T-helper 17 cell (primary cell): Measurements from ENCODE around the gene G0S2. TPM values are rescaled to one million over a fixed set of nuclear protein-coding genes. Genes with fewer than 3 reads are reported as not detected.

Experiments
- ATAC-seq: fragments of 150-1000 bp; cut with Tn5 transposase; 2 replicates; pipeline ENCODE4 v1.10.0; 2021; ENCODE audit warnings: mild to moderate bottlenecking, moderate library complexity
- DNase-seq, 3 donors: peaks; one replicate each; pipeline versions ENCODE4 v3.0.0 to v3.0.0-alpha.2; 2020 to 2021
- H3K9me3 ChIP-seq: one replicate; pipeline ENCODE4 v1.7.0; 2013; ENCODE audit warnings: low read length, mild to moderate bottlenecking; ENCODE audit not compliant: control insufficient read depth, poor library complexity, severe bottlenecking
- H3K27ac Mint-ChIP-seq: one replicate; pipeline ENCODE4 v1.8.0; 2022; ENCODE audit warnings: mild to moderate bottlenecking, moderate library complexity, mixed read lengths
- H3K27me3 Mint-ChIP-seq: one replicate; pipeline ENCODE4 v1.8.0; 2022; ENCODE audit warnings: mixed read lengths
- H3K36me3 Mint-ChIP-seq: one replicate; pipeline ENCODE4 v1.8.0; 2022; ENCODE audit warnings: low read depth, mixed read lengths
- H3K4me1 Mint-ChIP-seq: one replicate; pipeline ENCODE4 v1.8.0; 2022; ENCODE audit warnings: mild to moderate bottlenecking, mixed read lengths
- H3K4me3 Mint-ChIP-seq: one replicate; pipeline ENCODE4 v1.8.0; 2022; ENCODE audit warnings: mild to moderate bottlenecking, moderate library complexity, mixed read lengths
- total RNA-seq, 4 donors: library from RNA in 2 of 4; stranded (reverse) in 2 of 4; gene quantifications; one replicate each; pipeline ENCODE4 v1.2.3 and lab custom pipeline; 2022 to 2026

Gene G0S2
- total RNA-seq, 2 donors from 2014 or later, result 6.6 to 13.5 TPM

DNA sequence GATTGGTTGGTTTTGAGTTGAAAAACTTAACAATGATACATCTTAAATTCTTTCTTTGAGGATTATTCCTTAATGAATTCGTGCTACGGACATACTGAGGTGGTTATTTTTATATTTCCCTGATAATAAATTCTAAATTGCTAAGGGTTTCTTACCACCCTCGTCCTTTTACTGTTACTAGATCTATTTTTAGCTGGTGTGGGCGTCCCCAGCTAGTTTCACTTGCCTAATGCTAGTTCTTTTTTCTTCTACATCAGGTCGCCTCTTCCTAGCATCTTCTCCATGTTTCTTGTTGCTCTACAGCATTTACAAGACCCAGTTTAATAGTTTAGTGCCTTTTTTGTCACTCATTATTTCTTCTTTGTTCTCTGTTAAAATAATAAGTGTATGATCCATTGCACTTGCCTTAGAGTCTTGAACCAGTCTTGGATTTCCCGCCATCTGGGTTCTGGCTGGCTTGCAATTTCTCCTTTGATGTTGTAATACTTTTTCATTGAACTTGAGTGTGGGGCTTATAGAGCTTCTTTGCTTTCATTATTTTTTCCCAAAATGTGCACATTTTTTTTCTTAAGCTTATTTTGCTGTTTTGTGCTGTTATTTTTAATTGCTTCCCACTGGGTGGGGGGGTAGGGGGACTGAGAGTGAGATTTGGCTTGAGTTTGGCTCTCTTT, 28.8 kb downstream of the G0S2 start:
- H3K4me1 Mint-ChIP-seq, result no peaks in the 10 kb centered on the region
- peaks cover 3% of the 10 kb centered on the region for H3K27me3 Mint-ChIP-seq
- no peak for DNase-seq
- no peak for ATAC-seq
- no peaks in the 10 kb centered on the region for H3K9me3 ChIP-seq
- H3K36me3 Mint-ChIP-seq, result peaks cover 11% of the 10 kb centered on the region
- no peak overlapping the region for H3K27ac Mint-ChIP-seq
- H3K4me3 Mint-ChIP-seq, result no peak overlapping the region

DNA sequence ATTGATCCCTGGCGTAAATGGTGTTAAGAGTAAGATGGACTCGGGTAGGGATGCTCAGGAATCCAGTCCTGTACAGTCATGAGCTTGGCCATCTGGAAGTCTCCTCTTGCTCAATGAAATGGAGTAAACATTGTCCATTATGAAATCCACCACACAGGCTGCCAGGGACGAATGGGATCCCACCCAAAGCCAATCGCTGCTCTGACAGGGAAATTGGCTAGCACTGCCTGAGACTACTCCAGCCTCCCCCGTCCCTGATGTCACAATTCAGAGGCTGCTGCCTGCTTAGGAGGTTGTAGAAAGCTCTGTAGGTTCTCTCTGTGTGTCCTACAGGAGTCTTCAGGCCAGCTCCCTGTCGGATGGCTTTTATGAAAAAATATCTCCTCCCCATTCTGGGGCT, 29.4 kb downstream of the G0S2 start, which contains the start of gene HSD11B1:
HSD11B1 (plus strand) TSS at position 263 of the 400 bp plus-strand sequence; CDS start at position 360, 97 bp downstream.
- Mint-ChIP-seq H3K4me1 (peaks cover 5% of the 10 kb centered on the region), H3K27ac (no peak within 1 kb of the TSS), H3K4me3 (no peak within 1 kb of the TSS), H3K27me3 (no peaks in the 10 kb centered on the region), H3K36me3 (peaks cover 10% of the 10 kb centered on the region)
- no peaks in the 10 kb centered on the region for H3K9me3 ChIP-seq
- DNase-seq (no peak), ATAC-seq (no peak)

- peaks cover 10% of the 10 kb centered on the region for H3K36me3 Mint-ChIP-seq
- no peaks in the 10 kb centered on the region for H3K27me3 Mint-ChIP-seq
- H3K9me3 ChIP-seq, result no peaks in the 10 kb centered on the region
- no peak overlapping the region for H3K4me3 Mint-ChIP-seq
- DNase-seq (no peak), ATAC-seq (no peak)
- H3K27ac Mint-ChIP-seq, result no peak overlapping the region
- peaks cover 8% of the 10 kb centered on the region for H3K4me1 Mint-ChIP-seq
These were observed 29.9 kb downstream of the G0S2 start for GRCh38 chr1:209705033-209705598.

DNA sequence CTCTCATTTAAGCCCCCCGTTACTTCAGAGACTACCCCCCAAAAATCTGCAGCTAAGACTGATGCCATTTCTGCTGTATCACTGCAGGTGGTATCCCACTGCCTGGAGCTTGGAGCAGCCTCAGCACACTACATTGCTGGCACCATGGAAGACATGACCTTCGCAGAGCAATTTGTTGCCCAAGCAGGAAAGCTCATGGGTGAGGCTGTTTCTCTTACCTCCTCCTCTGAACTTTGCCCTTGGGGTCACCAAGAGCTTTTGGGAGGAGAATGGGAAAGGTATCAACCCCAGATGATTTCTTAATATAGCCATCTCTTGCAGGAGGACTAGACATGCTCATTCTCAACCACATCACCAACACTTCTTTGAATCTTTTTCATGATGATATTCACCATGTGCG, 31.4 kb downstream of the G0S2 start:
- no peak overlapping the region for H3K27ac Mint-ChIP-seq

GRCh38 chr1:209707308-209707707, 32.1 kb downstream of the G0S2 start:
- Mint-ChIP-seq H3K36me3 (peaks cover 10% of the 10 kb centered on the region), H3K4me1 (peaks cover 14% of the 10 kb centered on the region), H3K4me3 (no peak overlapping the region), H3K27me3 (no peaks in the 10 kb centered on the region), H3K27ac (no peak overlapping the region)
- no peak for DNase-seq
- no peak for ATAC-seq
- no peaks in the 10 kb centered on the region for H3K9me3 ChIP-seq

More for the DNA sequence above, 31.4 kb downstream of the G0S2 start:
- DNase-seq (no peak), ATAC-seq (no peak)
- Mint-ChIP-seq H3K4me3 (no peak overlapping the region), H3K36me3 (peaks cover 10% of the 10 kb centered on the region), H3K27me3 (no peaks in the 10 kb centered on the region), H3K4me1 (peaks cover 12% of the 10 kb centered on the region)
- H3K9me3 ChIP-seq, result no peaks in the 10 kb centered on the region

- peaks cover 14% of the 10 kb centered on the region for H3K4me1 Mint-ChIP-seq
- H3K9me3 ChIP-seq, result no peaks in the 10 kb centered on the region
- no peak overlapping the region for H3K4me3 Mint-ChIP-seq
- peaks cover 10% of the 10 kb centered on the region for H3K36me3 Mint-ChIP-seq
- H3K27me3 Mint-ChIP-seq, result no peaks in the 10 kb centered on the region
- DNase-seq (no peak), ATAC-seq (no peak)
- H3K27ac Mint-ChIP-seq, result no peak overlapping the region
These were observed 33.1 kb downstream of the G0S2 start for GRCh38 chr1:209708297-209708696.

DNA sequence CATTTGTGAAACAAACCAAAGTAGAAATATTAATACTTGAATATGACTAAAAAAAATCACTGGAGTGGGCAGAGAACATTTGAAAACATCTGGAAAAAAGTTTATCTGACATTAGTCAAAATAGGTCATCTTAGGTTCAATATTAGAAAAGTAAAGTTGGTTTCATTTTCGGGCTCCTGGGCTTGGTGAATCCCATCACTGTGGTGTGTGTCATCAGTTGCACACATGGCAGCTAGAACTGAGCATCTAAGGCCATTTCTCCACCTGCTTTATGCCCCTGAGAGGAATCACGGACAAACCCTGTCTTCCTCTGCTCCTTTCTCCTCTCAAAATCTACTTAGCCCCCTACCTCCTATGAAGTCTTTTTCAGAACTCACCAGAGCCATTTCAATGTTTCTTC, 34.9 kb downstream of the G0S2 start:
- DNase-seq (no peak), ATAC-seq (peak; percentile 64)
- H3K4me3 Mint-ChIP-seq, result peak overlapping the region; percentile 83
- no peaks in the 10 kb centered on the region for H3K27me3 Mint-ChIP-seq
- peaks cover 20% of the 10 kb centered on the region for H3K4me1 Mint-ChIP-seq
- no peaks in the 10 kb centered on the region for H3K9me3 ChIP-seq
- peak overlapping the region; percentile 79 for H3K27ac Mint-ChIP-seq
- peaks cover 13% of the 10 kb centered on the region for H3K36me3 Mint-ChIP-seq

- Mint-ChIP-seq H3K4me3 (peak overlapping the region; percentile 7), H3K27me3 (no peaks in the 10 kb centered on the region), H3K27ac (peak overlapping the region; percentile 79), H3K4me1 (peaks cover 25% of the 10 kb centered on the region), H3K36me3 (peaks cover 17% of the 10 kb centered on the region)
- ATAC-seq (no peak), DNase-seq (no peak)
- no peaks in the 10 kb centered on the region for H3K9me3 ChIP-seq
These were observed 35.6 kb downstream of the G0S2 start for GRCh38 chr1:209710847-209711246.

GRCh38 chr1:209714338-209714737, 39.1 kb downstream of the G0S2 start:
- peaks cover 6% of the 10 kb centered on the region for H3K36me3 Mint-ChIP-seq
- DNase-seq, result no peak
- no peak for ATAC-seq
- H3K27ac Mint-ChIP-seq, result peak overlapping the region; percentile 37
- no peaks in the 10 kb centered on the region for H3K27me3 Mint-ChIP-seq
- no peaks in the 10 kb centered on the region for H3K9me3 ChIP-seq
- H3K4me3 Mint-ChIP-seq, result no peak overlapping the region
- H3K4me1 Mint-ChIP-seq, result peaks cover 28% of the 10 kb centered on the region

DNA sequence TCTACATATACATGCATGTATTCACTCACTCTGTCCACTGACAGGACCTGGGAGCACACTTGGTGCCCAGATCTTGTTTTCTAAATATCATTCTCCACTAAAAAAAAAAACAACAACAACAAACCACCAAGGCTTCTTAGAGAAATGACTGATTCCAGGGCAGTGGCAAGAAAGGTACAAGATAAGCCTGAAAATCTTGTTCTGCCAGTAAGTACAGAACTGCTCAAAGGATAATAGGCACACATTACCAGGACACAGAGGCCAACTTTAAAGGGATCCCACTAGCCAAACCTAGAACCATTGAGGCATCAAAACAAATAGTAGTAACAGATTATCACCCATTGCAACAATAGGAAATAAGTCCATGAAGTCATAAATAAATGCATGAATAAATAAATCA, 40.1 kb downstream of the G0S2 start:
- DNase-seq (no peak), ATAC-seq (no peak)
- Mint-ChIP-seq H3K36me3 (peaks cover 6% of the 10 kb centered on the region), H3K4me1 (peaks cover 20% of the 10 kb centered on the region), H3K27ac (no peak overlapping the region), H3K4me3 (no peak overlapping the region), H3K27me3 (no peaks in the 10 kb centered on the region)
- no peaks in the 10 kb centered on the region for H3K9me3 ChIP-seq

GRCh38 chr1:209717818-209718217, 42.6 kb downstream of the G0S2 start:
- DNase-seq (no peak), ATAC-seq (no peak)
- Mint-ChIP-seq H3K4me1 (peaks cover 19% of the 10 kb centered on the region), H3K4me3 (no peak overlapping the region), H3K36me3 (peaks cover 9% of the 10 kb centered on the region), H3K27me3 (no peaks in the 10 kb centered on the region), H3K27ac (no peak overlapping the region)
- no peaks in the 10 kb centered on the region for H3K9me3 ChIP-seq

DNA sequence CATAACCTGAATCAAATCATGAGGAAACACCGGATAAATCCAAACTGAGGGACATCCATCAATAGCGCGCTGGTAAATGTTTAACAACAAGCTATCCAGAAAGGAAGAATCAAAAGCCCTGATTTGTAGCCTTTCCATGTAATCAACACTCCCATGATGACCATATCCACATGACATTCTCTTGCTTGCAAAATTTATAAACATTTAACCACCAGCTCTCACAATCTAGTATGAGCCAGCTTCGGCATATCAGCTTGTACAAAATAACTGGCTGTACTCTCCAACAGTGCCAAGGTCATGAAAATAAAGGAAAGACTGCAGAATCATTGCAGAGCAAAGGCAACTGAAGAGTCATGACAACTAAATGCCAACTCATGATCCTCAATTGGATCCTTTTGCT, 45.1 kb downstream of the G0S2 start:
- Mint-ChIP-seq H3K36me3 (peaks cover 9% of the 10 kb centered on the region), H3K27ac (no peak overlapping the region), H3K27me3 (no peaks in the 10 kb centered on the region), H3K4me1 (peaks cover 21% of the 10 kb centered on the region), H3K4me3 (no peak overlapping the region)
- ATAC-seq (no peak), DNase-seq (no peak)
- H3K9me3 ChIP-seq, result no peaks in the 10 kb centered on the region

GRCh38 chr1:209720826-209721225, 45.6 kb downstream of the G0S2 start:
- no peak overlapping the region for H3K4me3 Mint-ChIP-seq
- no peaks in the 10 kb centered on the region for H3K9me3 ChIP-seq
- peaks cover 19% of the 10 kb centered on the region for H3K4me1 Mint-ChIP-seq
- H3K27me3 Mint-ChIP-seq, result no peaks in the 10 kb centered on the region
- no peak for ATAC-seq
- peaks cover 8% of the 10 kb centered on the region for H3K36me3 Mint-ChIP-seq
- no peak for DNase-seq
- no peak overlapping the region for H3K27ac Mint-ChIP-seq

DNA sequence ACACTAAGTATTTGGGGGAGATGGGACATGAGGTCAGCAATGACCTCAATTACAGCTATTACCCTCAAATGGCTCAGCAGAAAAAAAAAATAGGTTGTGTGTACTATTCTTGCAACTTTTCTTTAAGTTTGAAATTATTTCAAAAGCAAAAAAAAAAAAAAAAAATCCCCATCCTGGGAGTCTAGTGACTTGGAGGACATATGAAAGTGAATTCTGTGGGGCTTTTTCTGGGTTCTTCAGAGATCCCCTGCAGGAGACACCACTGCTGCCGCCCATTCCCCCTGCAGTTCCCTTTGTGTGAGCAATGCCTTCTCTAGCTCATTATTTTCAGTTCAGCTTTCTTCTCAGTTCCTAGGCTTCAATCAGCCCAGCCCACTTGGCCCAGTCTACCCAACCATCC, 46.1 kb downstream of the G0S2 start:
- no peaks in the 10 kb centered on the region for H3K27me3 Mint-ChIP-seq
- DNase-seq, result no peak
- H3K4me1 Mint-ChIP-seq, result peaks cover 16% of the 10 kb centered on the region
- H3K36me3 Mint-ChIP-seq, result peaks cover 8% of the 10 kb centered on the region
- no peak for ATAC-seq
- no peak overlapping the region for H3K27ac Mint-ChIP-seq
- H3K9me3 ChIP-seq, result no peaks in the 10 kb centered on the region
- no peak overlapping the region for H3K4me3 Mint-ChIP-seq
